ENCODE measurements around the gene CTF1.

CTF1 gene

GRCh38 chr16:30903596-30903995 is 7.2 kb downstream of the CTF1 start:
- intact Hi-C loops (cut with DNase I) = loop anchor here (2.0 to 10.0 kb wide), 2 partner anchors 17 to 59 kb away; no protein-coding TSS in a partner anchor
- DNase-seq = no peak

GRCh38 chr16:30904114-30904780 is 7.8 kb downstream of the CTF1 start:
- DNase-seq = no peak
- intact Hi-C loops (cut with DNase I) = loop anchor here (10.0 kb wide), 1 partner anchor 59 kb away; no protein-coding TSS in a partner anchor

GRCh38 chr16:30907064-30907463 is 10.7 kb downstream of the CTF1 start:
- no peak for DNase-seq
- intact Hi-C loops (cut with DNase I) = loop anchor here (10.0 kb wide), 1 partner anchor 62 kb away; no protein-coding TSS in a partner anchor

GRCh38 chr16:30910427-30911029 is 14.1 kb downstream of the CTF1 start:
- intact Hi-C loops (cut with DNase I) = no loop called here
- no peak for DNase-seq

GRCh38 chr16:30912794-30913412 is 16.5 kb downstream of the CTF1 start:
- no peak for DNase-seq
- intact Hi-C loops (cut with DNase I) = no loop called here

GRCh38 chr16:30914830-30915229 is 18.4 kb downstream of the CTF1 start:
- intact Hi-C loops (cut with DNase I) = no loop called here
- DNase-seq = no peak

GRCh38 chr16:30918614-30919013 is 22.2 kb downstream of the CTF1 start:
- intact Hi-C loops (cut with DNase I) = no loop called here

GRCh38 chr16:30920891-30921290 is 24.5 kb downstream of the CTF1 start:
- intact Hi-C loops (cut with DNase I) = loop anchor here (1.0 to 2.0 kb wide), 2 partner anchors 18 to 77 kb away; no protein-coding TSS in a partner anchor
- DNase-seq = no peak

More at GRCh38 chr16:30918614-30919013, 22.2 kb downstream of the CTF1 start:
- DNase-seq = no peak

GRCh38 chr16:30921459-30921747 is 25.0 kb downstream of the CTF1 start:
- intact Hi-C loops (cut with DNase I) = loop anchor here (1.0 to 2.0 kb wide), 2 partner anchors 19 to 77 kb away; no protein-coding TSS in a partner anchor
- no peak for DNase-seq

GRCh38 chr16:30921748-30922419 is 25.5 kb downstream of the CTF1 start:
- peak; percentile 76 to 97 (median 86) for DNase-seq
- intact Hi-C loops (cut with DNase I) = loop anchor here (1.0 to 2.0 kb wide), 3 partner anchors 19 to 78 kb away; partner anchors contain the start of gene BCL7C

GRCh38 chr16:30922420-30922959 is 26.1 kb downstream of the CTF1 start:
- intact Hi-C loops (cut with DNase I) = loop anchor here (2.0 kb wide), 1 partner anchor 28 kb away; the partner anchor contains the start of gene BCL7C
- peak; percentile 100 for DNase-seq

GRCh38 chr16:30922960-30923535 is 26.6 kb downstream of the CTF1 start:
- intact Hi-C loops (cut with DNase I) = loop anchor here (2.0 kb wide), 1 partner anchor 28 kb away; the partner anchor contains the start of gene BCL7C
- peak; percentile 99 to 100 (median 100) for DNase-seq

- intact Hi-C loops (cut with DNase I) = loop anchor here (2.0 kb wide), 1 partner anchor 29 kb away; the partner anchor contains the start of gene BCL7C
- no peak for DNase-seq
These were observed 27.2 kb downstream of the CTF1 start, which contains the start of gene FBXL19 for GRCh38 chr16:30923554-30924075. FBXL19 (plus strand) TSS chr16:30923572; CDS start chr16:30925755, 2,183 bp downstream.

- intact Hi-C loops (cut with DNase I) = no loop called here
- DNase-seq = no peak
These were observed 27.9 kb downstream of the CTF1 start for GRCh38 chr16:30924076-30924912.

- intact Hi-C loops (cut with DNase I) = no loop called here
These were observed 28.7 kb downstream of the CTF1 start for GRCh38 chr16:30924913-30925631.

GRCh38 chr16:30925632-30925987 is 29.2 kb downstream of the CTF1 start:
- no peak for DNase-seq
- intact Hi-C loops (cut with DNase I) = no loop called here

More at GRCh38 chr16:30924913-30925631, 28.7 kb downstream of the CTF1 start:
- DNase-seq = no peak

GRCh38 chr16:30925995-30926811 is 29.8 kb downstream of the CTF1 start:
- intact Hi-C loops (cut with DNase I) = no loop called here
- DNase-seq = no peak
